ENCODE data around the gene C22orf39.

Gene C22orf39

DNA sequence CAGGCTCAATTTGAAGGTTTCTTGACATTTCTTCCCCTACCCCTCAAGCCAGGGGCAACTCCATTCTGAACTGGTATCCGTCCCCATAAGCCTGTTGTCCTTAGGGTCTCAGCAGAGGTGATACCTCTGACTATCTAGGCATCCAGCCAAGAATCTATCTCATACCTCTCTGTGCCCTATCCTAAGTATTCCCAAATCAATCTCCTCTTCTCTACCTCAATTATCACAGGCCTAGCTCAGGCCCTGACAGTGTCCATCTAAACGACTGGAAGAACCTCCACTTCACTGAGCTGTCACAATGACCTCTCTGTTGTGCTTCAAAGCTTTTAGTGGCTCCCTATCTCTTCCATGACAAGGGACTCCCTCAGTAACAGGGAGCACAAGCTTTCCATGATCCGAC, 42.8 kb downstream of the C22orf39 start:
- DNase-seq (no peak), ATAC-seq (ENCODE audit: insufficient read depth, low read depth) (no peak)
- H3K36me3 ChIP-seq (ENCODE audit: insufficient read depth, low read length): peaks cover 91% of the 10 kb centered on the region
- no peaks in the 10 kb centered on the region for H3K9me3 ChIP-seq (ENCODE audit: insufficient read depth, low read length, severe bottlenecking)
- no peak overlapping the region for H3K4me3 ChIP-seq (ENCODE audit: low read depth in 1 of 2, low read length in 2 of 2)
- H3K27me3 ChIP-seq (ENCODE audit: insufficient read depth, low read length, poor library complexity): no peaks in the 10 kb centered on the region
- no peak overlapping the region for H3K9ac ChIP-seq (ENCODE audit: low read depth, low read length)
- H3K79me2 ChIP-seq (ENCODE audit: insufficient read depth, low read length): peaks cover 13% of the 10 kb centered on the region
- peaks cover 5% of the 10 kb centered on the region for H4K20me1 ChIP-seq (ENCODE audit: insufficient read depth, low read length)
- H2AFZ ChIP-seq (ENCODE audit: low read depth, low read length): no peak overlapping the region
- H3K4me2 ChIP-seq (ENCODE audit: insufficient read depth, low read length): no peak overlapping the region
- H3K27ac ChIP-seq (ENCODE audit: low read length): no peak overlapping the region; the same call in 1 of the 2 replicates
- TF ChIP-seq EZH2 (IDR thresholded peaks at IDR 0.05; ENCODE audit: borderline replicate concordance, low read depth, low read length, severe bottlenecking): no peak
- no peak for TF ChIP-seq CTCF (IDR thresholded peaks at IDR 0.05; ENCODE audit: borderline replicate concordance, extremely low read depth, low read length, poor library complexity, severe bottlenecking)
- no peaks in the 10 kb centered on the region for H3K4me1 ChIP-seq (ENCODE audit: insufficient read depth, low read length)

GRCh38 chr22:19402642-19403191, 44.8 kb downstream of the C22orf39 start:
- Histone ChIP-seq H3K4me2 (ENCODE audit: insufficient read depth, low read length) (no peak overlapping the region), H3K27ac (ENCODE audit: low read length) (no peak overlapping the region), H3K4me3 (ENCODE audit: low read depth in 1 of 2, low read length in 2 of 2) (no peak overlapping the region), H3K9me3 (ENCODE audit: insufficient read depth, low read length, severe bottlenecking) (no peaks in the 10 kb centered on the region), H3K9ac (ENCODE audit: low read depth, low read length) (no peak overlapping the region), H3K4me1 (ENCODE audit: insufficient read depth, low read length) (no peaks in the 10 kb centered on the region), H3K36me3 (ENCODE audit: insufficient read depth, low read length) (peaks cover 89% of the 10 kb centered on the region), H3K79me2 (ENCODE audit: insufficient read depth, low read length) (peaks cover 4% of the 10 kb centered on the region; the same call in 1 of the 2 replicates), H4K20me1 (ENCODE audit: insufficient read depth, low read length) (peaks cover 1% of the 10 kb centered on the region), H3K27me3 (ENCODE audit: insufficient read depth, low read length, poor library complexity) (no peaks in the 10 kb centered on the region), H2AFZ (ENCODE audit: low read depth, low read length) (no peak overlapping the region)
- DNase-seq (no peak), ATAC-seq (ENCODE audit: insufficient read depth, low read depth) (no peak)
- TF ChIP-seq EZH2 (IDR thresholded peaks at IDR 0.05; ENCODE audit: borderline replicate concordance, low read depth, low read length, severe bottlenecking) (no peak), CTCF (IDR thresholded peaks at IDR 0.05; ENCODE audit: borderline replicate concordance, extremely low read depth, low read length, poor library complexity, severe bottlenecking) (no peak)

DNA sequence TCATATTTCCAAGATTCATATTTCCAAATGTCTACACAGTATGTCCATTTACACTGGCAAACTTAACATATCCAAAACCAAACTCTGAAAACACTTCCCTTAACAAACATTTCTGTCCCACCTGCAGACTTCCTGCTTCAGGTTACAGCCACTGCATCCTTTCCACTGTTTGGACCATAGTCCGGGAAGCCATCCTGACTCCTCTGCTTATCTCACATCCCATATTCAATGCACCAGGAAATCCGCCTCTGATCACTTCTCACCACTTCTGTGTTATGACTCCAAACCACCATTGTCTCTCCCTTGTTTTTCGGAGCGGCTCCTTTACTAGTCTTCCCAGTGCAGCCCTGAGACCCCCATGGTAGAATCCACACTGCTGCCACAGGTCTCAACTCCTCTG, 46.0 kb downstream of the C22orf39 start:
- peaks cover 89% of the 10 kb centered on the region for H3K36me3 ChIP-seq (ENCODE audit: insufficient read depth, low read length)
- H3K4me1 ChIP-seq (ENCODE audit: insufficient read depth, low read length): no peaks in the 10 kb centered on the region
- H3K9me3 ChIP-seq (ENCODE audit: insufficient read depth, low read length, severe bottlenecking): no peaks in the 10 kb centered on the region
- ATAC-seq (ENCODE audit: insufficient read depth, low read depth) (no peak), DNase-seq (no peak)
- H3K79me2 ChIP-seq (ENCODE audit: insufficient read depth, low read length): peaks cover 4% of the 10 kb centered on the region; the same call in 1 of the 2 replicates
- H3K27me3 ChIP-seq (ENCODE audit: insufficient read depth, low read length, poor library complexity): no peaks in the 10 kb centered on the region
- H4K20me1 ChIP-seq (ENCODE audit: insufficient read depth, low read length): no peaks in the 10 kb centered on the region; the same call in none of the 2 replicates
- TF ChIP-seq EZH2 (IDR thresholded peaks at IDR 0.05; ENCODE audit: borderline replicate concordance, low read depth, low read length, severe bottlenecking) (no peak), CTCF (IDR thresholded peaks at IDR 0.05; ENCODE audit: borderline replicate concordance, extremely low read depth, low read length, poor library complexity, severe bottlenecking) (no peak)
- H3K4me2 ChIP-seq (ENCODE audit: insufficient read depth, low read length): no peak overlapping the region
- no peak overlapping the region for H3K9ac ChIP-seq (ENCODE audit: low read depth, low read length)
- H3K27ac ChIP-seq (ENCODE audit: low read length): no peak overlapping the region; the same call in 1 of the 2 replicates
- H3K4me3 ChIP-seq (ENCODE audit: low read depth in 1 of 2, low read length in 2 of 2): no peak overlapping the region
- H2AFZ ChIP-seq (ENCODE audit: low read depth, low read length): no peak overlapping the region
